HEK293 (cell line): Measurements from ENCODE around the gene RNF148.

ENCODE experiments used
- CTCF ChIA-PET: fragments of 350-600 bp; formaldehyde crosslinking; extraction: SDS; loops from one replicate; lab custom pipeline; 2021; ENCODE audit warnings: antibody characterized with exemption; lab: Yijun Ruan, JAX
- POLR2A ChIA-PET: fragments of 300-600 bp; formaldehyde crosslinking; extraction: SDS; loops from one replicate; lab custom pipeline; 2020; ENCODE audit warnings: antibody characterized with exemption, inconsistent platforms; lab: Yijun Ruan, JAX
- H3K27ac ChIP-seq: fragments of 200-500 bp; sonication (Bioruptor generic); 2 replicates; pipeline ENCODE4 v1.5.1; 2014; ENCODE audit warnings: low read depth, low read length, control low read depth, inconsistent platforms; ENCODE audit errors: extremely low read depth
- H3K36me3 ChIP-seq, 2 experiments: fragments of 200-500 bp in 1 of 2; sonication (Bioruptor generic) in 1 of 2; 1 replicate in 1 of 2; 2 replicates in 1 of 2; pipeline ENCODE4 v1.5.1; 2014 to 2017; ENCODE audit warnings: inconsistent platforms in 2 of 2, low read length in 2 of 2; ENCODE audit not compliant: control insufficient read depth in 2 of 2, insufficient read depth in 1 of 2
- H3K4me1 ChIP-seq: fragments of 200-500 bp; sonication (Bioruptor generic); 2 replicates; pipeline ENCODE4 v1.5.1; 2014; ENCODE audit warnings: mild to moderate bottlenecking, low read length, inconsistent platforms; ENCODE audit not compliant: control insufficient read depth, insufficient read depth
- H3K4me3 ChIP-seq: 2 replicates; pipeline ENCODE4 v1.5.1; 2011; ENCODE audit warnings: low read depth, mild to moderate bottlenecking, control low read depth, low read length, moderate library complexity
- H3K9me3 ChIP-seq: fragments of 200-500 bp; sonication (Bioruptor generic); 2 replicates; pipeline ENCODE4 v1.5.1; 2014; ENCODE audit warnings: low read depth, low read length, inconsistent platforms; ENCODE audit not compliant: control insufficient read depth, insufficient read depth
- CTCF ChIP-seq: fragments of 450-650 bp; formaldehyde crosslinking; IDR thresholded peaks from 2 replicates; pipeline ENCODE4 v1.5.1; 2016; ENCODE audit warnings: missing biosample characterization, missing genetic modification characterization
- KLF1 ChIP-seq: fragments of 450-650 bp; formaldehyde crosslinking; IDR thresholded peaks from 2 replicates; pipeline ENCODE4 v1.5.1; 2016; ENCODE audit warnings: missing biosample characterization, missing genetic modification characterization
- KLF8 ChIP-seq: fragments of 450-650 bp; formaldehyde crosslinking; IDR thresholded peaks from 2 replicates; pipeline ENCODE4 v1.5.1; 2016; ENCODE audit warnings: missing biosample characterization, missing genetic modification characterization
- SCRT2 ChIP-seq: fragments of 450-650 bp; formaldehyde crosslinking; IDR thresholded peaks from 2 replicates; pipeline ENCODE4 v1.5.1; 2016; ENCODE audit warnings: missing biosample characterization, missing genetic modification characterization
- ZNF138 ChIP-seq: fragments of 450-650 bp; formaldehyde crosslinking; IDR thresholded peaks from 2 replicates; pipeline ENCODE4 v1.5.1; 2016; ENCODE audit warnings: missing biosample characterization, missing genetic modification characterization, borderline replicate concordance
- ZNF157 ChIP-seq: fragments of 450-650 bp; formaldehyde crosslinking; IDR thresholded peaks from 2 replicates; pipeline ENCODE4 v1.5.1; 2016; ENCODE audit warnings: missing biosample characterization, missing genetic modification characterization
- ZNF2 ChIP-seq: fragments of 450-650 bp; formaldehyde crosslinking; IDR thresholded peaks from 2 replicates; pipeline ENCODE4 v1.5.1; 2016; ENCODE audit warnings: missing biosample characterization, missing genetic modification characterization
- ZNF202 ChIP-seq: fragments of 450-650 bp; formaldehyde crosslinking; IDR thresholded peaks from 2 replicates; pipeline ENCODE4 v1.5.1; 2016; ENCODE audit warnings: missing biosample characterization, missing genetic modification characterization, borderline replicate concordance
- ZNF473 ChIP-seq: fragments of 450-650 bp; formaldehyde crosslinking; IDR thresholded peaks from 2 replicates; pipeline ENCODE4 v1.5.1; 2017; ENCODE audit warnings: missing biosample characterization, missing genetic modification characterization
- ZNF529 ChIP-seq: fragments of 450-650 bp; formaldehyde crosslinking; IDR thresholded peaks from 2 replicates; pipeline ENCODE4 v1.5.1; 2017; ENCODE audit warnings: missing genetic modification characterization, missing biosample characterization; ENCODE audit not compliant: insufficient replicate concordance
- ZNF549 ChIP-seq: fragments of 450-650 bp; IDR thresholded peaks from 2 replicates; pipeline ENCODE4 v1.5.1; 2018; ENCODE audit warnings: missing biosample characterization, missing genetic modification characterization, mild to moderate bottlenecking, inconsistent platforms, moderate library complexity
- ZNF558 ChIP-seq: fragments of 450-650 bp; formaldehyde crosslinking; IDR thresholded peaks from 2 replicates; pipeline ENCODE4 v1.5.1; 2016; ENCODE audit warnings: missing biosample characterization, missing genetic modification characterization
- ZNF76 ChIP-seq: fragments of 450-650 bp; formaldehyde crosslinking; IDR thresholded peaks from 2 replicates; pipeline ENCODE4; 2016; ENCODE audit warnings: low read depth, missing biosample characterization, missing genetic modification characterization, borderline replicate concordance
- TF ChIP-seq, protein P1 (sequence below): fragments of 450-650 bp; formaldehyde crosslinking; IDR thresholded peaks from 2 replicates; pipeline ENCODE4 v1.5.1; 2016; ENCODE audit warnings: missing biosample characterization, missing genetic modification characterization, low read depth
- TF ChIP-seq, protein P2 (sequence below): fragments of 450-650 bp; formaldehyde crosslinking; IDR thresholded peaks from 2 replicates; pipeline ENCODE4 v1.5.1; 2017; ENCODE audit warnings: missing biosample characterization, missing genetic modification characterization
- TF ChIP-seq, protein P3 (sequence below): fragments of 450-650 bp; formaldehyde crosslinking; conservative IDR thresholded peaks from 2 replicates; pipeline ENCODE4 v1.5.1; 2016; ENCODE audit warnings: low read depth, missing biosample characterization, missing genetic modification characterization

The RNF148 gene

GRCh38 chr7:122695816-122696215 is 6.9 kb downstream of the RNF148 start (continued):
- TF ChIP-seq CTCF (tag by site-specific recombination): no peak

GRCh38 chr7:122694697-122695096 is 8.0 kb downstream of the RNF148 start:
- Histone ChIP-seq H3K4me3 (no peak overlapping the region), H3K36me3 (no peaks in the 10 kb centered on the region), H3K4me1 (no peaks in the 10 kb centered on the region), H3K27ac (no peak overlapping the region), H3K9me3 (no peaks in the 10 kb centered on the region)
- ChIA-PET POLR2A (no interaction called here), CTCF (interaction anchor here (0.6 kb wide), 1 partner anchor 498 kb away, joined by 4 read pairs; no protein-coding TSS in a partner anchor)
- TF ChIP-seq, protein P1, sequence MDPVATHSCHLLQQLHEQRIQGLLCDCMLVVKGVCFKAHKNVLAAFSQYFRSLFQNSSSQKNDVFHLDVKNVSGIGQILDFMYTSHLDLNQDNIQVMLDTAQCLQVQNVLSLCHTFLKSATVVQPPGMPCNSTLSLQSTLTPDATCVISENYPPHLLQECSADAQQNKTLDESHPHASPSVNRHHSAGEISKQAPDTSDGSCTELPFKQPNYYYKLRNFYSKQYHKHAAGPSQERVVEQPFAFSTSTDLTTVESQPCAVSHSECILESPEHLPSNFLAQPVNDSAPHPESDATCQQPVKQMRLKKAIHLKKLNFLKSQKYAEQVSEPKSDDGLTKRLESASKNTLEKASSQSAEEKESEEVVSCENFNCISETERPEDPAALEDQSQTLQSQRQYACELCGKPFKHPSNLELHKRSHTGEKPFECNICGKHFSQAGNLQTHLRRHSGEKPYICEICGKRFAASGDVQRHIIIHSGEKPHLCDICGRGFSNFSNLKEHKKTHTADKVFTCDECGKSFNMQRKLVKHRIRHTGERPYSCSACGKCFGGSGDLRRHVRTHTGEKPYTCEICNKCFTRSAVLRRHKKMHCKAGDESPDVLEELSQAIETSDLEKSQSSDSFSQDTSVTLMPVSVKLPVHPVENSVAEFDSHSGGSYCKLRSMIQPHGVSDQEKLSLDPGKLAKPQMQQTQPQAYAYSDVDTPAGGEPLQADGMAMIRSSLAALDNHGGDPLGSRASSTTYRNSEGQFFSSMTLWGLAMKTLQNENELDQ (tag by site-specific recombination): no peak
- TF ChIP-seq ZNF473 (tag by site-specific recombination): no peak

DNA sequence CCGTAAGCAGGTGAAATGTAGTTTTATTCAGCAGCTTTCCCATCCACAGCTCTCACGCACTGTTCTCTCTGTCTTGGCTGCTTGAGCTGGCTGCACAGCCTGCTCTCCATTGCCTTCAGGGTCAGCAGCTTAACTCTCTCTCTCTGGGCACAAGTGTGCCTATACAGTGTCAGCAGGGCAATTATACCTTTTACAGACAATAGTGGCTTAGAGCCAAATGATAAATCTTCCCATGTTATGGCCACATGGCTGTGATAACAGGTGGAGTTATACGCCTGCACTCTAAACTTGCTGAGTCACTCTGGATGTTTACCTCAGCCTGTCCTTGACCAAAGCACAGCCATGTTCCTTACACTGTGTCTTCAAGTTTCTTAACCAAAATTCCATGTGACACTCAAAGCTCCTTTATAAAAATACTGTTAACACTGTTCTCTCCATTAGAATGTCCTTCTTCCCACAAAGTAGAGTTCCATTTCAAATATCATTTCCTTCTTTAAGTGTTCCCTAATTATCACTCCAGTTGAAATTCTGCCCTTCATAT is 9.9 kb downstream of the RNF148 start:
- ChIA-PET CTCF (no interaction called here), POLR2A (no interaction called here)
- H3K4me3 ChIP-seq: no peak overlapping the region
- H3K27ac ChIP-seq: no peak overlapping the region
- TF ChIP-seq ZNF549 (tag by site-specific recombination): 0 out of 2 replicates have a peak, but pooled peaks have one; percentile 26
- no peak for TF ChIP-seq ZNF138 (tag by site-specific recombination)
- TF ChIP-seq ZNF529 (tag by site-specific recombination): peak; percentile 46
- TF ChIP-seq SCRT2 (tag by site-specific recombination): 0 out of 2 replicates have a peak, but pooled peaks have one; percentile 19
- H3K9me3 ChIP-seq: no peaks in the 10 kb centered on the region
- no peaks in the 10 kb centered on the region for H3K36me3 ChIP-seq
- no peaks in the 10 kb centered on the region for H3K4me1 ChIP-seq

DNA sequence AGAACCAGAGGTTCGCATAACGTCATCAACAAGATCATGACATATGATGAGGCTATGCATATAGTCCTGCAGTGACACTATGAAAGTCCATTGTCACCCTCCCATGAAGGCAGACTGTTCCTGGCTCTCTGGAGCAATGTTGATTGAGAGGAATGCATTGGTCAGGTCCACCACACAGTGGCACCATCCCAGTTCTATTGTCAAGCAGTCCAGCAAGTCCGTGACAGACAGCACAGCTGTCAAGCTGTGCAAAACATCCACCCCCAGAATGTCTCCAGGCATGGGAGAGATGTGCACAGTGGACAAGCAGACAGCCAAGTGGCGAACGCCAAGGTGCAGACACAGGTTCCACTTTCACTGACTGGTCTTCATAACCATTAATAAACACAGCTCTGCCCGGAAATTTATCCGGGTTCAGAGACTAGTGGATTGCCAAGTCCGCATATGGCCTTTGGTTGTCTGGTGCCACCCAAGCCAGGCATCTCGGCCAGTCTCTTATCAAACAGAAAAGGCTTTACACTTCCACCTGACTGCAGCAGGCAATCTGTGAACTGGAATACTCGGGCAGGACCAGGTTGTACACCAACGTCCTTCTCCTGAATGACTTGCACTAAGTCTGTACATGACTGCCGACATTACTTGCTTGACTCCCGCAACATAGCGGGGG is 11.0 kb downstream of the RNF148 start:
- ChIA-PET POLR2A (no interaction called here), CTCF (interaction anchor here (0.6 kb wide), 1 partner anchor 10 kb away, joined by 3 read pairs; no protein-coding TSS in a partner anchor)

More for the DNA sequence above, 11.0 kb downstream of the RNF148 start:
- TF ChIP-seq ZNF558 (tag by site-specific recombination) (no peak), ZNF2 (tag by site-specific recombination) (no peak), ZNF157 (tag by site-specific recombination) (no peak), KLF8 (tag by site-specific recombination) (no peak), ZNF76 (tag by site-specific recombination) (no peak), KLF1 (tag by site-specific recombination) (no peak), ZNF202 (no peak)
- TF ChIP-seq, protein P2, sequence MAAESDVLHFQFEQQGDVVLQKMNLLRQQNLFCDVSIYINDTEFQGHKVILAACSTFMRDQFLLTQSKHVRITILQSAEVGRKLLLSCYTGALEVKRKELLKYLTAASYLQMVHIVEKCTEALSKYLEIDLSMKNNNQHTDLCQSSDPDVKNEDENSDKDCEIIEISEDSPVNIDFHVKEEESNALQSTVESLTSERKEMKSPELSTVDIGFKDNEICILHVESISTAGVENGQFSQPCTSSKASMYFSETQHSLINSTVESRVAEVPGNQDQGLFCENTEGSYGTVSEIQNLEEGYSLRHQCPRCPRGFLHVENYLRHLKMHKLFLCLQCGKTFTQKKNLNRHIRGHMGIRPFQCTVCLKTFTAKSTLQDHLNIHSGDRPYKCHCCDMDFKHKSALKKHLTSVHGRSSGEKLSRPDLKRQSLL (tag by site-specific recombination): no peak
- TF ChIP-seq, protein P3, sequence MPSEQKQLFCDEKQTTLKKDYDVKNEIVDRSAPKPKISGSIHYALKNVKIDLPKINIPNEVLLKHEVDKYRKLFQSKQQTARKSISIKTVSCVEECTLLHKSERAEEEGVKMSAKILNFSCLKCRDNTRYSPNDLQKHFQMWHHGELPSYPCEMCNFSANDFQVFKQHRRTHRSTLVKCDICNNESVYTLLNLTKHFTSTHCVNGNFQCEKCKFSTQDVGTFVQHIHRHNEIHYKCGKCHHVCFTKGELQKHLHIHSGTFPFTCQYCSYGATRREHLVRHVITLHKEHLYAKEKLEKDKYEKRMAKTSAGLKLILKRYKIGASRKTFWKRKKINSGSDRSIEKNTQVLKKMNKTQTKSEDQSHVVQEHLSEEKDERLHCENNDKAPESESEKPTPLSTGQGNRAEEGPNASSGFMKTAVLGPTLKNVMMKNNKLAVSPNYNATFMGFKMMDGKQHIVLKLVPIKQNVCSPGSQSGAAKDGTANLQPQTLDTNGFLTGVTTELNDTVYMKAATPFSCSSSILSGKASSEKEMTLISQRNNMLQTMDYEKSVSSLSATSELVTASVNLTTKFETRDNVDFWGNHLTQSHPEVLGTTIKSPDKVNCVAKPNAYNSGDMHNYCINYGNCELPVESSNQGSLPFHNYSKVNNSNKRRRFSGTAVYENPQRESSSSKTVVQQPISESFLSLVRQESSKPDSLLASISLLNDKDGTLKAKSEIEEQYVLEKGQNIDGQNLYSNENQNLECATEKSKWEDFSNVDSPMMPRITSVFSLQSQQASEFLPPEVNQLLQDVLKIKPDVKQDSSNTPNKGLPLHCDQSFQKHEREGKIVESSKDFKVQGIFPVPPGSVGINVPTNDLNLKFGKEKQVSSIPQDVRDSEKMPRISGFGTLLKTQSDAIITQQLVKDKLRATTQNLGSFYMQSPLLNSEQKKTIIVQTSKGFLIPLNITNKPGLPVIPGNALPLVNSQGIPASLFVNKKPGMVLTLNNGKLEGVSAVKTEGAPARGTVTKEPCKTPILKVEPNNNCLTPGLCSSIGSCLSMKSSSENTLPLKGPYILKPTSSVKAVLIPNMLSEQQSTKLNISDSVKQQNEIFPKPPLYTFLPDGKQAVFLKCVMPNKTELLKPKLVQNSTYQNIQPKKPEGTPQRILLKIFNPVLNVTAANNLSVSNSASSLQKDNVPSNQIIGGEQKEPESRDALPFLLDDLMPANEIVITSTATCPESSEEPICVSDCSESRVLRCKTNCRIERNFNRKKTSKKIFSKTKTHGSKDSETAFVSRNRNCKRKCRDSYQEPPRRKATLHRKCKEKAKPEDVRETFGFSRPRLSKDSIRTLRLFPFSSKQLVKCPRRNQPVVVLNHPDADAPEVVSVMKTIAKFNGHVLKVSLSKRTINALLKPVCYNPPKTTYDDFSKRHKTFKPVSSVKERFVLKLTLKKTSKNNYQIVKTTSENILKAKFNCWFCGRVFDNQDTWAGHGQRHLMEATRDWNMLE (tag by site-specific recombination): no peak
- Histone ChIP-seq H3K36me3 (no peaks in the 10 kb centered on the region), H3K27ac (no peak overlapping the region), H3K4me3 (no peak overlapping the region), H3K4me1 (no peaks in the 10 kb centered on the region), H3K9me3 (no peaks in the 10 kb centered on the region)
